Measurements from ENCODE around the gene CYFIP2. TPM values are rescaled to one million over a fixed set of nuclear protein-coding genes. Genes with fewer than 3 reads are reported as not detected.

The CYFIP2 gene
- total and polyA plus RNA-seq, 2 of the 13 experiments (the other 11 are each of a cell fraction or from before 2014, with no cell fraction given): 22.6 to 30.3 TPM

GRCh38 chr5:157347301-157348048 lies 81.6 kb downstream of the CYFIP2 start:
- Histone ChIP-seq H4K20me1 (ENCODE audit: insufficient read depth, low read length) (no peaks in the 10 kb centered on the region), H3K4me3 (replicated peaks in 1 of 3; ENCODE audit: insufficient read depth in 1 of 3, low read depth in 2 of 3, low read length in 3 of 3) (no peak overlapping the region), H3K27me3 (ENCODE audit: control insufficient read depth in 1 of 2, insufficient read depth in 2 of 2, low read length in 2 of 2) (no peaks in the 10 kb centered on the region), H3K4me1 (ENCODE audit: insufficient read depth, low read length) (no peaks in the 10 kb centered on the region), H3K79me2 (ENCODE audit: insufficient read depth, low read length) (no peaks in the 10 kb centered on the region), H2AFZ (ENCODE audit: low read length) (no peak overlapping the region), H3K4me2 (ENCODE audit: low read depth, low read length) (no peak overlapping the region), H3K27ac (ENCODE audit: extremely low read length, insufficient read depth, low read length) (no peak overlapping the region), H3K9ac (ENCODE audit: insufficient read depth, low read depth, low read length) (no peak overlapping the region), H3K9me3 (ENCODE audit: low read length) (no peaks in the 10 kb centered on the region), H3K36me3 (replicated peaks in 1 of 2; ENCODE audit: control insufficient read depth in 1 of 2, insufficient read depth in 2 of 2, low read length in 2 of 2) (peaks cover 2 to 4% of the 10 kb centered on the region in 2 experiments; a peak in 3 of 5 replicates)
- no TSS peak for BruUV-seq (replicated peaks)
- WGBS (ENCODE audit: low lambda C conversion rate): 88% methylated on average over 11 of the region's 15 CpGs
- ATAC-seq (peak; percentile 61), FAIRE-seq (no peak), DNase-seq (ENCODE audit: low spot score) (no peak)
- ChIA-PET CTCF (ENCODE audit: low intra/inter-chr PET ratio, low total read pairs) (no interaction called here), POLR2A (no interaction called here)
- in situ Hi-C loops (cut with HindIII; ENCODE audit: extremely low pct_ligation_motif_present, low pct_unique_long_range_greater_than_20kb) (loop anchor here (25.0 kb wide), 1 partner anchor 390 kb away; the partner anchor contains the start of genes LSM11 and THG1L), intact Hi-C loops (cut with micrococcal nuclease; ENCODE audit: unreplicated experiment) (no loop called here)
- TF ChIP-seq TP53 (CRISPR knock-in tag; conservative IDR thresholded peaks at IDR 0.05): no peak
- TF ChIP-seq ZNF83 (CRISPR knock-in tag; IDR thresholded peaks at IDR 0.05; ENCODE audit: borderline replicate concordance): no peak
- 0 out of 2 replicates have a peak, but pooled peaks have one; percentile 29 for TF ChIP-seq ZBTB38 (CRISPR knock-in tag; IDR thresholded peaks at IDR 0.05)
- peak; percentile 76 for TF ChIP-seq ZBTB33 (CRISPR knock-in tag; IDR thresholded peaks at IDR 0.05)

GRCh38 chr5:157348049-157348400 lies 82.1 kb downstream of the CYFIP2 start:
- ATAC-seq (no peak; the same call in 2 of the 3 replicates), DNase-seq (ENCODE audit: low spot score) (no peak), FAIRE-seq (no peak)
- no peaks in the 10 kb centered on the region for H3K4me1 ChIP-seq (ENCODE audit: insufficient read depth, low read length)
- WGBS (ENCODE audit: low lambda C conversion rate): 100% methylated on average over 2 of the region's 2 CpGs
- H3K36me3 ChIP-seq (replicated peaks in 1 of 2; ENCODE audit: control insufficient read depth in 1 of 2, insufficient read depth in 2 of 2, low read length in 2 of 2): peaks cover 2 to 4% of the 10 kb centered on the region in 2 experiments; a peak in 3 of 5 replicates
- in situ Hi-C loops (cut with HindIII; ENCODE audit: extremely low pct_ligation_motif_present, low pct_unique_long_range_greater_than_20kb) (loop anchor here (25.0 kb wide), 1 partner anchor 389 kb away; the partner anchor contains the start of genes LSM11 and THG1L), intact Hi-C loops (cut with micrococcal nuclease; ENCODE audit: unreplicated experiment) (no loop called here)
- H3K9ac ChIP-seq (ENCODE audit: insufficient read depth, low read depth, low read length): no peak overlapping the region
- H3K9me3 ChIP-seq (ENCODE audit: low read length): no peaks in the 10 kb centered on the region
- BruUV-seq (replicated peaks): no TSS peak
- H3K27me3 ChIP-seq (ENCODE audit: control insufficient read depth in 1 of 2, insufficient read depth in 2 of 2, low read length in 2 of 2): no peaks in the 10 kb centered on the region
- no peak overlapping the region for H3K4me3 ChIP-seq (replicated peaks in 1 of 3; ENCODE audit: insufficient read depth in 1 of 3, low read depth in 2 of 3, low read length in 3 of 3)
- no peaks in the 10 kb centered on the region for H3K79me2 ChIP-seq (ENCODE audit: insufficient read depth, low read length)
- no peak overlapping the region for H2AFZ ChIP-seq (ENCODE audit: low read length)
- POLR2A ChIA-PET: no interaction called here
- H3K27ac ChIP-seq (ENCODE audit: extremely low read length, insufficient read depth, low read length): no peak overlapping the region
- CTCF ChIA-PET (ENCODE audit: low intra/inter-chr PET ratio, low total read pairs): no interaction called here
- TF ChIP-seq RFX3 (CRISPR knock-in tag; IDR thresholded peaks at IDR 0.05) (no peak), PLSCR1 (CRISPR knock-in tag; IDR thresholded peaks at IDR 0.05; ENCODE audit: borderline replicate concordance) (no peak), BHLHE40 (IDR thresholded peaks at IDR 0.05; ENCODE audit: low read length) (no peak)
- no peaks in the 10 kb centered on the region for H4K20me1 ChIP-seq (ENCODE audit: insufficient read depth, low read length)
- no peak overlapping the region for H3K4me2 ChIP-seq (ENCODE audit: low read depth, low read length)
